Measurements from ENCODE around the gene SGK1.

Gene SGK1

GRCh38 chr6:134148566-134148965 is 169.3 kb downstream of the SGK1 start (continued):
- TF ChIP-seq ZNF555 (tag by site-specific recombination; conservative IDR thresholded peaks at IDR 0.05) (no peak), ZNF518A (tag by site-specific recombination; conservative IDR thresholded peaks at IDR 0.05; ENCODE audit: low read depth) (no peak), KLF1 (tag by site-specific recombination; IDR thresholded peaks at IDR 0.05) (no peak), ELK4 (IDR thresholded peaks at IDR 0.05; ENCODE audit: borderline replicate concordance, low read depth, low read length) (no peak), KLF17 (tag by site-specific recombination; IDR thresholded peaks at IDR 0.05) (no peak), CTCF (tag by site-specific recombination; IDR thresholded peaks at IDR 0.05) (no peak), ZNF366 (tag by site-specific recombination; conservative IDR thresholded peaks at IDR 0.05) (no peak), ZNF776 (tag by site-specific recombination; IDR thresholded peaks at IDR 0.05; ENCODE audit: borderline replicate concordance) (no peak)

- Histone ChIP-seq H3K9me3 (ENCODE audit: control insufficient read depth, insufficient read depth, low read depth, low read length) (no peaks in the 10 kb centered on the region), H3K4me3 (ENCODE audit: low read depth, low read length) (no peak overlapping the region), H3K27ac (ENCODE audit: extremely low read depth, low read depth, low read length) (no peak overlapping the region), H3K4me1 (ENCODE audit: control insufficient read depth, insufficient read depth, low read length) (no peaks in the 10 kb centered on the region), H3K36me3 (ENCODE audit: control insufficient read depth in 2 of 2, insufficient read depth in 1 of 2, low read length in 2 of 2) (no peaks in the 10 kb centered on the region)
- POLR2A ChIA-PET = no interaction called here
- CTCF ChIA-PET = interaction anchor here (0.6 to 2.8 kb wide), 2 partner anchors 9 to 21 kb away, joined by 3 to 13 read pairs; no protein-coding TSS in a partner anchor
- no peak for TF ChIP-seq ZNF544 (tag by site-specific recombination; IDR thresholded peaks at IDR 0.05)
Measured at GRCh38 chr6:134147034-134147533, 170.8 kb downstream of the SGK1 start.

- ChIA-PET CTCF (interaction anchor here (1.4 to 4.1 kb wide), 5 partner anchors 10 to 736 kb away, joined by 7 to 44 read pairs (median 13); no protein-coding TSS in a partner anchor), POLR2A (no interaction called here)
- no peaks in the 10 kb centered on the region for H3K36me3 ChIP-seq (ENCODE audit: control insufficient read depth in 2 of 2, insufficient read depth in 1 of 2, low read length in 2 of 2)
- no peaks in the 10 kb centered on the region for H3K9me3 ChIP-seq (ENCODE audit: control insufficient read depth, insufficient read depth, low read depth, low read length)
- H3K27ac ChIP-seq (ENCODE audit: extremely low read depth, low read depth, low read length) = no peak overlapping the region
- H3K4me3 ChIP-seq (ENCODE audit: low read depth, low read length) = no peak overlapping the region
- no peaks in the 10 kb centered on the region for H3K4me1 ChIP-seq (ENCODE audit: control insufficient read depth, insufficient read depth, low read length)
- TF ChIP-seq ZNF692 (tag by site-specific recombination; IDR thresholded peaks at IDR 0.05) (no peak), ZNF23 (tag by site-specific recombination; IDR thresholded peaks at IDR 0.05; ENCODE audit: borderline replicate concordance) (no peak), ZNF548 (tag by site-specific recombination; IDR thresholded peaks at IDR 0.05) (no peak), ZNF664 (tag by site-specific recombination; IDR thresholded peaks at IDR 0.05) (no peak), ZNF561 (tag by site-specific recombination; IDR thresholded peaks at IDR 0.05; ENCODE audit: borderline replicate concordance) (no peak), ZNF530 (tag by site-specific recombination; IDR thresholded peaks at IDR 0.05; ENCODE audit: low read depth) (no peak), GLI4 (tag by site-specific recombination; IDR thresholded peaks at IDR 0.05) (no peak), ZSCAN23 (tag by site-specific recombination; IDR thresholded peaks at IDR 0.05) (no peak), ZNF248 (tag by site-specific recombination; IDR thresholded peaks at IDR 0.05) (no peak), ZNF18 (tag by site-specific recombination; IDR thresholded peaks at IDR 0.05) (no peak), ZNF747 (tag by site-specific recombination; IDR thresholded peaks at IDR 0.05) (no peak)
Measured at GRCh38 chr6:134146268-134147033, 171.5 kb downstream of the SGK1 start.

Data from HEK293 (cell line).